H1 (cell line): ENCODE measurements around the gene PRDX2. TPM values are rescaled to one million over a fixed set of nuclear protein-coding genes. Genes with fewer than 3 reads are reported as not detected.

ENCODE experiments used
- CTCF ChIA-PET: fragments of 300-600 bp; sonication (Branson Sonifier 250); formaldehyde crosslinking; loops from one replicate; lab custom pipeline; 2021; ENCODE audit not compliant: partially characterized antibody; lab: Charles Lee
- POLR2A ChIA-PET: fragments of 300-600 bp; sonication (Branson Sonifier 250); formaldehyde crosslinking; loops from one replicate; lab custom pipeline; 2021; ENCODE audit warnings: inconsistent platforms; ENCODE audit not compliant: partially characterized antibody; lab: Charles Lee
- DNase-seq, 2 experiments: peaks; one replicate each; pipeline versions ENCODE4 v3.0.0 to v3.0.0-alpha.2; 2010 to 2022; ENCODE audit warnings: low spot score in 2 of 2, low read depth in 1 of 2, mixed read lengths in 1 of 2
- FAIRE-seq: peaks from 2 replicates; lab custom pipeline; 2011; peaks lifted over from hg19 to GRCh38; lab: Jason Lieb, UNC
- H2AFZ ChIP-seq: 2 replicates; pipeline ENCODE4 v1.8.1; 2012; ENCODE audit warnings: low read length, inconsistent platforms
- H2AK5ac ChIP-seq: 2 replicates; pipeline ENCODE4 v1.6.1; 2013; ENCODE audit warnings: low read depth, low read length
- H2BK120ac ChIP-seq: replicated peaks from 2 replicates; pipeline ENCODE3; 2013; ENCODE audit warnings: low read depth, low read length, inconsistent platforms
- H2BK12ac ChIP-seq: 2 replicates; pipeline ENCODE4 v1.6.1; 2013; ENCODE audit warnings: low read depth, low read length
- H2BK15ac ChIP-seq: 2 replicates; pipeline ENCODE4 v1.6.1; 2013; ENCODE audit warnings: low read length
- H2BK20ac ChIP-seq: 2 replicates; pipeline ENCODE4 v1.6.1; 2013; ENCODE audit warnings: low read length
- H2BK5ac ChIP-seq: 2 replicates; pipeline ENCODE4 v1.6.1; 2013; ENCODE audit warnings: low read depth, low read length
- H3K14ac ChIP-seq: 2 replicates; pipeline ENCODE4 v1.6.1; 2013; ENCODE audit warnings: inconsistent platforms; ENCODE audit not compliant: insufficient read length
- H3K18ac ChIP-seq: 2 replicates; pipeline ENCODE4 v1.6.1; 2013; ENCODE audit warnings: low read length; ENCODE audit errors: extremely low read depth
- H3K23ac ChIP-seq: 2 replicates; pipeline ENCODE4 v1.6.1; 2013; ENCODE audit warnings: inconsistent platforms; ENCODE audit not compliant: insufficient read length
- H3K23me2 ChIP-seq: 2 replicates; pipeline ENCODE4 v1.6.1; 2013; ENCODE audit warnings: low read depth, low read length
- H3K27ac ChIP-seq: 2 replicates; pipeline ENCODE4 v1.6.1; 2011; ENCODE audit warnings: low read depth, low read length, inconsistent platforms
- H3K27me3 ChIP-seq, 4 experiments: replicated peaks in 1 of 4; 1 replicate in 1 of 4; 2 replicates in 3 of 4; pipeline versions ENCODE4 v1.6.1 to v1.8.1; 2011 to 2013; ENCODE audit warnings: low read length in 3 of 4, mild to moderate bottlenecking in 3 of 4, inconsistent platforms in 2 of 4, mixed read lengths in 2 of 4, moderate library complexity in 1 of 4; ENCODE audit not compliant: control insufficient read depth in 3 of 4, insufficient read depth in 3 of 4; ENCODE audit errors: extremely low read depth in 1 of 4
- H3K36me3 ChIP-seq, 4 experiments: 2 replicates each; pipeline versions ENCODE4 v1.6.1 to v1.8.1; 2011 to 2013; ENCODE audit warnings: mild to moderate bottlenecking in 4 of 4, low read length in 3 of 4, moderate library complexity in 2 of 4, control low read depth in 1 of 4, inconsistent platforms in 1 of 4; ENCODE audit not compliant: insufficient read depth in 4 of 4, control insufficient read depth in 2 of 4
- H3K4ac ChIP-seq: replicated peaks from 2 replicates; pipeline ENCODE3; 2013; ENCODE audit warnings: low read length, low read depth, mixed read lengths, inconsistent platforms; ENCODE audit not compliant: insufficient read length
- H3K4me1 ChIP-seq, 4 experiments: replicated peaks in 1 of 4; 1 replicate in 1 of 4; 2 replicates in 3 of 4; pipeline versions ENCODE4 v1.6.1 to v1.8.1; 2011 to 2013; ENCODE audit warnings: low read length in 3 of 4, inconsistent platforms in 2 of 4, mixed read lengths in 1 of 4; ENCODE audit not compliant: insufficient read depth in 4 of 4, control insufficient read depth in 3 of 4
- H3K4me2 ChIP-seq, 2 experiments: 2 replicates each; pipeline versions ENCODE4 v1.6.1 to v1.8.1; 2011 to 2013; ENCODE audit warnings: low read depth in 2 of 2, low read length in 2 of 2, control low read depth in 1 of 2, inconsistent platforms in 1 of 2, mild to moderate bottlenecking in 1 of 2; ENCODE audit not compliant: insufficient read depth in 1 of 2
- H3K4me3 ChIP-seq, 4 experiments: fragments of 200-600, 300-600 bp in 1 of 4; sonication (generic), shearing (Covaris generic), sonication (Bioruptor Twin) in 1 of 4; 2 replicates each; pipeline versions ENCODE4 v1.5.1 to v1.8.1; 2011 to 2016; ENCODE audit warnings: low read length in 4 of 4, low read depth in 3 of 4, control low read depth in 2 of 4, inconsistent platforms in 2 of 4, mild to moderate bottlenecking in 2 of 4, mixed read lengths in 1 of 4, moderate library complexity in 1 of 4; ENCODE audit not compliant: insufficient read depth in 2 of 4; ENCODE audit errors: extremely low read depth in 1 of 4
- H3K56ac ChIP-seq: replicated peaks from 2 replicates; pipeline ENCODE3; 2013; ENCODE audit warnings: low read depth, mild to moderate bottlenecking, mixed read lengths, low read length, inconsistent platforms; ENCODE audit not compliant: insufficient read length
- H3K79me1 ChIP-seq: 2 replicates; pipeline ENCODE4 v1.6.1; 2013; ENCODE audit warnings: low read depth, low read length, control low read depth
- H3K79me2 ChIP-seq, 2 experiments: 2 replicates each; pipeline versions ENCODE4 v1.6.1 to v1.8.1; 2012 to 2013; ENCODE audit warnings: low read length in 2 of 2, mild to moderate bottlenecking in 2 of 2, inconsistent platforms in 1 of 2; ENCODE audit not compliant: insufficient read depth in 2 of 2, control insufficient read depth in 1 of 2
- H3K9ac ChIP-seq, 4 experiments: replicated peaks in 1 of 4; 1 replicate in 1 of 4; 2 replicates in 3 of 4; pipeline versions ENCODE4 v1.6.1 to v1.8.1; 2011 to 2013; ENCODE audit warnings: low read depth in 3 of 4, low read length in 3 of 4, control low read depth in 2 of 4, mild to moderate bottlenecking in 2 of 4, moderate library complexity in 2 of 4, inconsistent platforms in 1 of 4; ENCODE audit errors: extremely low read depth in 1 of 4
- H3K9me3 ChIP-seq, 2 experiments: 2 replicates each; pipeline versions ENCODE4 v1.6.1 to v1.8.1; 2012 to 2013; ENCODE audit warnings: mild to moderate bottlenecking in 2 of 2, moderate library complexity in 2 of 2, control low read depth in 1 of 2, inconsistent platforms in 1 of 2, low read depth in 1 of 2, low read length in 1 of 2, mixed read lengths in 1 of 2; ENCODE audit not compliant: insufficient read depth in 2 of 2
- H4K20me1 ChIP-seq, 2 experiments: replicated peaks in 1 of 2; 2 replicates each; pipeline versions ENCODE3 to v1.8.1; 2011 to 2013; ENCODE audit warnings: inconsistent platforms in 2 of 2, low read length in 2 of 2, mild to moderate bottlenecking in 1 of 2; ENCODE audit not compliant: insufficient read depth in 2 of 2, control insufficient read depth in 1 of 2
- H4K5ac ChIP-seq: 2 replicates; pipeline ENCODE4 v1.6.1; 2013; ENCODE audit warnings: low read length, low read depth, mixed read lengths, inconsistent platforms; ENCODE audit not compliant: insufficient read length
- H4K8ac ChIP-seq: 2 replicates; pipeline ENCODE4 v1.8.0; 2013; ENCODE audit warnings: mild to moderate bottlenecking, moderate library complexity, low read length, inconsistent platforms; ENCODE audit not compliant: insufficient read depth; ENCODE audit errors: extremely low read depth
- H4K91ac ChIP-seq: replicated peaks from 2 replicates; pipeline ENCODE3; 2013; ENCODE audit warnings: low read length, mixed read lengths, inconsistent platforms; ENCODE audit not compliant: insufficient read length
- BACH1 ChIP-seq: IDR thresholded peaks from 2 replicates; pipeline ENCODE4 v1.6.1; 2012; ENCODE audit warnings: low read length, improper control_type of control experiment
- CEBPB ChIP-seq: IDR thresholded peaks from 2 replicates; pipeline ENCODE4 v1.6.1; 2012; ENCODE audit warnings: low read depth, low read length
- CHD2 ChIP-seq: IDR thresholded peaks from 2 replicates; pipeline ENCODE4 v1.6.1; 2012; ENCODE audit warnings: low read length, improper control_type of control experiment
- EGR1 ChIP-seq: IDR thresholded peaks from 2 replicates; pipeline ENCODE4 v1.6.1; 2011; ENCODE audit warnings: low read depth, low read length, borderline replicate concordance
- HDAC2 ChIP-seq, 2 experiments: fragments of 300-600 bp in 1 of 2; sonication (generic) in 1 of 2; IDR thresholded peaks; 2 replicates each; pipeline ENCODE4 v1.6.1; 2011 to 2012; ENCODE audit warnings: low read depth in 2 of 2, low read length in 2 of 2, mild to moderate bottlenecking in 2 of 2, moderate library complexity in 2 of 2, borderline replicate concordance in 1 of 2, inconsistent platforms in 1 of 2
- KDM4A ChIP-seq: IDR thresholded peaks from one replicate; pipeline ENCODE4 v1.7.1; 2012; ENCODE audit warnings: low read depth, mild to moderate bottlenecking, moderate library complexity, low read length, inconsistent platforms; ENCODE audit not compliant: severe bottlenecking
- KDM5A ChIP-seq: fragments of 200-600 bp; IDR thresholded peaks from 2 replicates; pipeline ENCODE4 v1.7.1; 2012; ENCODE audit warnings: mild to moderate bottlenecking, low read length, inconsistent platforms, mixed read lengths
- PHF8 ChIP-seq: fragments of 200-600 bp; sonication (generic); conservative IDR thresholded peaks from 2 replicates; pipeline ENCODE4 v1.7.1; 2012; ENCODE audit warnings: low read depth, mild to moderate bottlenecking, inconsistent platforms, low read length, moderate library complexity
- SP1 ChIP-seq: IDR thresholded peaks from 2 replicates; pipeline ENCODE4 v1.6.1; 2011; ENCODE audit warnings: low read depth, low read length
- SP2 ChIP-seq: IDR thresholded peaks from 2 replicates; pipeline ENCODE4 v1.6.1; 2012; ENCODE audit warnings: mild to moderate bottlenecking, low read length, inconsistent platforms
- SRF ChIP-seq: IDR thresholded peaks from 2 replicates; pipeline ENCODE4 v1.6.1; 2011; ENCODE audit warnings: mild to moderate bottlenecking, low read depth, low read length, moderate library complexity
- SUZ12 ChIP-seq: fragments of 200-600 bp; sonication (generic); IDR thresholded peaks from 2 replicates; pipeline ENCODE4 v1.6.1; 2012; ENCODE audit warnings: mild to moderate bottlenecking, inconsistent platforms, low read length, moderate library complexity, mixed read lengths
- TBP ChIP-seq: IDR thresholded peaks from 2 replicates; pipeline ENCODE4 v1.6.1; 2011; ENCODE audit warnings: low read depth, low read length, improper control_type of control experiment
- WGBS, 2 experiments: shearing (Covaris generic) in 1 of 2; methylation state at CpG; one replicate each; pipeline versions ENCODE4 v1.1.6 to v1.1.7; 2013 to 2015; ENCODE audit warnings: low lambda C conversion rate in 2 of 2, mixed read lengths in 2 of 2, inconsistent platforms in 1 of 2, low coverage in 1 of 2, missing lambda C conversion rate in 1 of 2; ENCODE audit not compliant: insufficient replicate concordance in 2 of 2, insufficient coverage in 1 of 2, insufficient read length in 1 of 2; ENCODE audit errors: extremely low coverage in 1 of 2, missing lambda C conversion rate in 1 of 2; 5-methylcytosine and 5-hydroxymethylcytosine counted together
- polyA plus RNA-seq, 7 experiments: library from polyadenylated mRNA; depleted of rRNA in 3 of 7; stranded (reverse) in 5 of 7; unstranded in 2 of 7; fragments of >200 nt in 5 of 7; fragments of 200-250 nt in 2 of 7; gene quantifications; 1 replicate in 5 of 7; 2 replicates in 1 of 7; 4 replicates in 1 of 7; pipeline versions ENCODE4 v1.2.1 to v1.2.3, GENCODE V29; 2011 to 2013; ENCODE audit warnings: missing spikeins in 2 of 7, mixed read lengths in 2 of 7
- total RNA-seq: library from RNA; stranded (reverse); fragmentation: NEBNext Ultra II Directional; extraction: Animal tissue kit (Norgen Biotek cat#: 25700); gene quantifications from 2 replicates; pipeline ENCODE4 v1.2.1, GENCODE V29; 2021

The PRDX2 gene
- total and polyA plus RNA-seq, 2 of the 8 experiments (the other 6 are each of a cell fraction or from before 2014, with no cell fraction given), result 380 to 748 TPM

GRCh38 chr19:12767150-12767549 is 34.5 kb downstream of the PRDX2 start:
- peaks cover 0 to 8% (median 4%) of the 10 kb centered on the region in 4 experiments; a peak in 6 of 7 replicates for H3K4me1 ChIP-seq
- DNase-seq (no peak), FAIRE-seq (no peak)
- H3K27me3 ChIP-seq, result no peaks in the 10 kb centered on the region
- no peak overlapping the region for H2BK15ac ChIP-seq
- peaks cover 4 to 48% (median 28%) of the 10 kb centered on the region in 4 experiments for H3K36me3 ChIP-seq
- H2AK5ac ChIP-seq, result no peak overlapping the region
- H2BK20ac ChIP-seq, result no peak overlapping the region
- H3K4ac ChIP-seq, result no peak overlapping the region
- TF ChIP-seq KDM4A (no peak), CHD2 (no peak), EGR1 (no peak), CEBPB (no peak), SUZ12 (no peak), BACH1 (no peak), SP2 (no peak), TBP (no peak), KDM5A (no peak), SP1 (no peak), HDAC2 (IDR thresholded peaks at IDR 0.05; ENCODE audit: borderline replicate concordance in 1 of 2, low read depth in 2 of 2, low read length in 2 of 2) (no peak), PHF8 (no peak), SRF (no peak)
- POLR2A ChIA-PET, result interaction anchor here (0.9 to 9.2 kb wide), 7 partner anchors 9 to 97 kb away, joined by 3 to 70 read pairs (median 6); partner anchors contain the start of genes BEST2, GET3, PRDX2 and THSD8
- H3K56ac ChIP-seq, result no peak overlapping the region
- no peak overlapping the region for H3K4me2 ChIP-seq
- no peak overlapping the region for H3K18ac ChIP-seq
- peaks cover 1 to 3% of the 10 kb centered on the region in 2 experiments for H4K20me1 ChIP-seq
- no peak overlapping the region for H2BK12ac ChIP-seq
- WGBS, 2 experiments, result 93% methylated on average over 11 of the region's 11 CpGs; no CpG with 5 or more reads in 1 of the 2 experiments
- H4K8ac ChIP-seq, result no peak overlapping the region
- no peaks in the 10 kb centered on the region for H3K23me2 ChIP-seq
- no peak overlapping the region for H3K14ac ChIP-seq
- H3K9me3 ChIP-seq, result no peaks in the 10 kb centered on the region
- no peaks in the 10 kb centered on the region for H3K79me1 ChIP-seq
- no peak overlapping the region for H3K27ac ChIP-seq
- H3K23ac ChIP-seq, result no peak overlapping the region
- no peak overlapping the region for H4K91ac ChIP-seq
- no peak overlapping the region for H2AFZ ChIP-seq
- H2BK120ac ChIP-seq, result no peak overlapping the region
- H2BK5ac ChIP-seq, result no peak overlapping the region
- CTCF ChIA-PET, result interaction anchor here (1.0 to 17.5 kb wide), 6 partner anchors 7 to 80 kb away, joined by 3 to 288 read pairs (median 10); partner anchors contain the start of genes HOOK2, JUNB, PRDX2 and RNASEH2A
- H3K79me2 ChIP-seq, result no peaks in the 10 kb centered on the region
- H3K9ac ChIP-seq, result no peak overlapping the region
- H4K5ac ChIP-seq, result no peak overlapping the region
- H3K4me3 ChIP-seq, result no peak overlapping the region
